Measurements from ENCODE around the gene ZIC2.
"Not testable (repeated sequence)": the region's sequence is repeated elsewhere in the genome, so short reads cannot be mapped to it uniquely, and the experiment has no call there.

Gene ZIC2

GRCh38 chr13:100032642-100033041, 51.1 kb downstream of the ZIC2 start:
- not testable (repeated sequence) for DNase-seq

GRCh38 chr13:100035936-100036335, 54.4 kb downstream of the ZIC2 start:
- no peak for DNase-seq
